Stimulated activated naive CD8-positive, alpha-beta T cell treated with anti-CD3 and anti-CD28 coated beads, Interleukin-15, Interleukin-2, amounts not matched to agents 100 ng/mL and 50 ng/mL, for 24 hours (primary cell): Measurements from ENCODE around the gene ZMIZ1.

ENCODE experiments used
- H3K27ac Mint-ChIP-seq: one replicate; pipeline ENCODE4 v1.8.0; 2021; ENCODE audit warnings: mild to moderate bottlenecking, mixed read lengths
- H3K27me3 Mint-ChIP-seq: one replicate; pipeline ENCODE4 v1.8.0; 2021; ENCODE audit warnings: mixed read lengths
- H3K36me3 Mint-ChIP-seq: one replicate; pipeline ENCODE4 v1.8.0; 2021; ENCODE audit warnings: low read depth, mixed read lengths
- H3K4me1 Mint-ChIP-seq: one replicate; pipeline ENCODE4 v1.8.0; 2021; ENCODE audit warnings: low read depth, mixed read lengths
- H3K4me3 Mint-ChIP-seq: one replicate; pipeline ENCODE4 v1.8.0; 2021; ENCODE audit warnings: mild to moderate bottlenecking, mixed read lengths
- H3K9me3 Mint-ChIP-seq: one replicate; pipeline ENCODE4 v1.8.0; 2021; ENCODE audit warnings: mixed read lengths

ZMIZ1 gene

DNA sequence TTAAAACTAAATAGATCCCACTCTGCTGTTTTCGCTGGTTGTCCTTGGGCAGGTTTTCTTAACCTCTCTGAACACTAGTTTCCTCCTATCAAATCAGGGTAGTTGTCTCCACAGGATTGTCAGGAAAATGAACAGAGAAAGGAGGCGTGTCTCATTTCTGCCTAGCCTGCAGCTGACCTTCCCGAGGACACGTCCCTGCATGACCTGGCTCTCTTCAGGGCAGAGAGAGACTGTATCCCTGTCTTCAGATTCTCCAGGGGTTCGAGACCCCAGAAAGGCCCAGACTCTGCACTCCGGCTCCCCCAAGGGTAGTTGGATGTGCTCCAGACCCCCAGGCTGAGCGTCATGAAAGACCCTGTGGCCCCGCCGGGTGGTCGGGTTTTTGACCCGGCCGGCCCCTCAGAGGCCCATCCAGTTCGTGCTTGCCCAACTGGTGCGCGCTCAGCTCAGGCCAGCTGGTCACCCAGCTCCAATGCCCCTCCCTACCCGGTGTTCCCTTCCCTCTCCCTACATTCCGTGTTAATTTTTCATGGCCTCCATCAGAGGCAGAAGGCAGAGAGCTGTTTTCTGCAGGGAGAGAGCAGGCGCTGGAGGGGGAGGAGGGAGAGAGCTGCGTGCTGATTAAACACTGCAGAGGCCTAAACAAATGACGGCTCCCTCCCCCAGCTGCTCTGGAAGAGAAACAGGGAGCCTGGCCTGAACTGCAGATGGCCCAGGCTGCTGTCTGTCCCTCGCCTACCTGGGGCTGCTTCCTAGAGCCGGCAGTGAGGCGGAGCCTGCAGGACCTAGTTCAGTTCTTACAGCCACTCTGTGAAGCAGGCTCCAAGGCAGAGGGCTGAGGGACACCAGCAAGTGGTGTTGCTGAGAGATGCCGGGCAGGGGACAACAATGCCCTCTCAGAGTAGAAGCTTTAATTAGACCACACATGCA, 192.3 kb downstream of the ZMIZ1 start:
- H3K4me1 Mint-ChIP-seq: peaks cover 30% of the 10 kb centered on the region
- no peaks in the 10 kb centered on the region for H3K27me3 Mint-ChIP-seq
- no peak overlapping the region for H3K4me3 Mint-ChIP-seq
- no peaks in the 10 kb centered on the region for H3K36me3 Mint-ChIP-seq
- H3K9me3 Mint-ChIP-seq: no peaks in the 10 kb centered on the region
- H3K27ac Mint-ChIP-seq: no peak overlapping the region

DNA sequence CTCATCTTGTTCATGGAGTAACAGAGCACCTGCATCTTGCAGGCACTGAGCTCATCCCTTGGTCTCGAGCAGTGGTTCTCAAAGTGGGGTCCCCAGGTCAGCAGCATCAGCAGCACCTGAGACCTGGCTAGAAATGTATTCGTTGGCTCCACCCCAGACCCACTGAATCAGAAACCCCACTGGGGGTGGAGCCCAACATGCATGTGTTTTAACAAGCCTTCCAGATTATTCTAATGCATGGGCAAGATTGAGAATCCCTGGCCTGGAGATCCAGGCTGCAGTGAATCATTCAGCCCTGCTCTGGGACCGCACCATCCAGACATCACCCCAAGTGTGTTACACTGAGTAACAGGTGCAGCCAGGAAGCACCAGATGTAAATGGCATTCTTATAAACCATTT, 193.4 kb downstream of the ZMIZ1 start:
- Mint-ChIP-seq H3K4me3 (no peak overlapping the region), H3K27ac (no peak overlapping the region), H3K9me3 (no peaks in the 10 kb centered on the region), H3K36me3 (no peaks in the 10 kb centered on the region), H3K4me1 (peaks cover 38% of the 10 kb centered on the region), H3K27me3 (no peaks in the 10 kb centered on the region)

DNA sequence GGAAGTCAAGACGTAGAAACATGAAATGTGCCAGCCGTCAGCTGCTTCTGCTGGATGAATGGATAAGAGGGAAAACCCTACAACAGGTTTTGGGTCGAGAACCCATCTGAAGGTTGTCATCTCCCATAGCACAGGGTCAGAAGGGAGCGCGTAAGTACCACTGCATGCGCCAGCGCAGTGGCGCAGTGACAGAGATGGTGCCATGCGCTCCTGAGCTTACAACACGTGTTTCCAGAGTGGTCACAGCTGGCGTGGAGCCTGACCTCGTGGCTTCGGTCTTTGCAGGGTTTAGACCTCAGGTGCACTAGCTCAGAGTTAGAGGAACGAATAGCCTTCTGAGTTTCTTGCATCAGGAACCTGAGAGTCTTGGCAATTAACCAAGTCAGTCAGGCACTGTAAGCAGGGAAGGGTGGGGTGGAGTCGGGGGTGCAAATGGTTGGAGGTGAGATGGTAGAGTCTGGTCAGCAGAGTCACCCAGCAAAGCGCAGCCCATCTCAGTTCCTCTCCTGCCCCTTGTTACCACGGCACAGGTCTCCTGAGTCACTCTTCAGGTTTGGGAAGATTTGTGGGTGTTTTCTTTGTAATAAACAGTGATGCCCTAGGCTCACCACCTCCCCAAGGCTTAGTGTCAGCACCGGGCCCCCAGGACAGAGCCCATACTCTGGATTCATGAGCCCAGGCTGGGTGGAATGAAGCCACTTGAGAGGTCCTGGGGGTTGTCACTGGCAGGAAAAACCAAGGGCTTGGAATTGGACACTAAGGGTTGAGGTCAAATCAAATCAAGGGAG, 194.4 kb downstream of the ZMIZ1 start:
- H3K27me3 Mint-ChIP-seq: no peaks in the 10 kb centered on the region
- H3K4me1 Mint-ChIP-seq: peaks cover 42% of the 10 kb centered on the region
- H3K9me3 Mint-ChIP-seq: no peaks in the 10 kb centered on the region
- no peaks in the 10 kb centered on the region for H3K36me3 Mint-ChIP-seq
- no peak overlapping the region for H3K4me3 Mint-ChIP-seq
- H3K27ac Mint-ChIP-seq: no peak overlapping the region

DNA sequence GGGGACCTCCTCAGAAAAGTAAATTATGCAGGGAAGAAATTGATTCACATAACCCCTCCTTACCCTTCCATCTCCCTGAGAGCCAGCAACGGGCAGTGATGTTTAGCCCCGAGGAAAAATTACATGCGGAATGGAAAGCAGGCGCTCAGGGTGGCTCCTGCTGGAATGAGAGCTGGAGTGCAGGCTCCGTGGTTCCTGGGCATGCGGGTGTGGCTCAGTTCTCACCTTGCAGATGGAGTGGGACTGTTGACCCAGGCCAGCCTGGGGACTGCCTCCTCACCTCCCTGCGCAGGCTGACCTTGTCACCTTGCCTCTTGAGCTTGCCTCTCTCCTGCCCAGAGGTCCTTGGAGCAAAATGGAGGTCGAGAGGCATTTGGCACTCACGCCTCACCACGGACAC, 195.2 kb downstream of the ZMIZ1 start:
- Mint-ChIP-seq H3K9me3 (no peaks in the 10 kb centered on the region), H3K4me1 (peaks cover 47% of the 10 kb centered on the region), H3K4me3 (no peak overlapping the region), H3K27me3 (no peaks in the 10 kb centered on the region), H3K27ac (no peak overlapping the region), H3K36me3 (no peaks in the 10 kb centered on the region)

DNA sequence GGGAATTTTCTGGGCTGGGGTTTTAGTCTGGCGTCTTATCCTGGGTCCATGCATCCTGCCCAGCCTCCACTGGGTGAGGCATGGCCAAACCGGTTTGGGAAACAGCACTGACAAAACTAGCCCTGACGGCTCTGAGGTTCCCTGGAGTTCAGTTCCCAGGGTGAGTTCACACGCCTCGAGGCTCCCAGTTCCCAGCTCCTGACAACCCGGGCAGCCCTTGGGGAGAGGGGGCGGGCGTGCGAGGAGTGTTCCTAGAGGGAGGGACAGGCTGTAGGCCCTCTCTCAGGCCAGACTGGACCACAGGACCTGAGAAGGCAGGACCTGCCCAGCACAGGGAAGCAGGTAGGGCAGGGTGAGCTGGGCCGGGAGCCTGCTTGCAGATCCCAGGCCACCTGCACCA, 196.2 kb downstream of the ZMIZ1 start:
- Mint-ChIP-seq H3K27ac (no peak overlapping the region), H3K27me3 (no peaks in the 10 kb centered on the region), H3K36me3 (no peaks in the 10 kb centered on the region), H3K4me3 (no peak overlapping the region), H3K4me1 (peaks cover 51% of the 10 kb centered on the region), H3K9me3 (no peaks in the 10 kb centered on the region)

DNA sequence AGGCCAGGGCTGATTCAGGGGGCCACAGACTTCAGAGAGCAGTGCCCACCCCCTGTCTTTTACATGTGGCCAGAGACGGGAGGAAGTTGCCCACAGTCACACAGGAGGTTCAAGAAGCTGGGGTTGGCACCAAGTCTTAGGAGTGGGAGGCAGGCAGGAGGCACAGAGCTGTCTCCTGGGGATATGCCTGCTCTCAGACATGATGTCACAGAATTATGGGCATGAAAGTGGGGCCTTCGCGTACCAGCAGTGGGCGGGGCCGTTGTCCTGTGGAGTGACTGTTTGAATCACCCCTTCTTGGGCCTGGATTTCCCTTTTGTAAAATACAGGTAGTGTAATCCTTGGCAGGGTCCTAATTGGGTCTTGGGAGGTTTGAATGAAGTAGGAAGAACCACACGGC, 197.3 kb downstream of the ZMIZ1 start:
- peaks cover 54% of the 10 kb centered on the region for H3K4me1 Mint-ChIP-seq

DNA sequence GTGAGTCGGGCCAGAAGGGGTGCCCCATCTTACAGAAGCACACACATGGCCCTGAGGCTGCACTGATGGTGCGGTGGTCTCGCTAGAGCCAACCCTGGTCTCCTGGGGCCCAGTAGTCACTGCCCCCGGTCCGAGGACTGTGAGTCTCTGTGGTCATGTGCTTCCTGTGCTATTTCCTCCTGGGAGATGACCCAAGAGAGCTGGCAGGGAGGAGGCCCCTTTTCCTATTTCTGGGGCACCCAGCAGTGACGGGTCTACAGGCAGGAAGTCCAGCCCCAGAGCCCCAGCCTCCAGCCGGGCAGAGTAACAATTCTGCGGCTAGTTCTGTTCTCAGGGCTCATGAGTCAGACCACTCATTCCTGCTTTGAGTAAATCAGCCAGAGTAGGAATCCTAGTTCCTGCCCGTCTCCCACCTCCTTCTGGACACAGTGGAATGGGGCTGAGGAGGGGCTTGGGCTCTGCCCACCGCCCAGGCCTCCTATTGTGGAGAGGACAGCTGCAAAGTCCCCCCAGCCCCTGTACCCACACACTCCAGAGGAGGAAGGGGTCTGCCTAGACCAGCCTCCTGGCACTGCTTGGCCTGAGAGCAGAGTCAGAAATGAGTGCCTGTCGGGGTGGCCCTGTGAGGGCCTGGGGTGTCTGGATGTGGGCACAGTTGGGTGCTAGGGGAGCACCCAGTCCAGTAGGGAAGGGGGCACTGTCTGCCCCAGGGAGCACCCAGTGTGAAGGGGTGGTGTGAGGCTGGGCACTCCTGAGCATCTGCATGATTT, 198.0 kb downstream of the ZMIZ1 start:
- Mint-ChIP-seq H3K4me3 (no peak overlapping the region), H3K9me3 (no peaks in the 10 kb centered on the region), H3K27me3 (no peaks in the 10 kb centered on the region), H3K27ac (peak overlapping the region; percentile 72), H3K4me1 (peaks cover 54% of the 10 kb centered on the region), H3K36me3 (no peaks in the 10 kb centered on the region)

More for the DNA sequence above, 197.3 kb downstream of the ZMIZ1 start:
- Mint-ChIP-seq H3K27me3 (no peaks in the 10 kb centered on the region), H3K36me3 (no peaks in the 10 kb centered on the region), H3K4me3 (no peak overlapping the region), H3K27ac (peak overlapping the region; percentile 72), H3K9me3 (no peaks in the 10 kb centered on the region)

GRCh38 chr10:79267499-79267898, 198.7 kb downstream of the ZMIZ1 start:
- H3K27ac Mint-ChIP-seq: no peak overlapping the region
- H3K36me3 Mint-ChIP-seq: no peaks in the 10 kb centered on the region
- peaks cover 50% of the 10 kb centered on the region for H3K4me1 Mint-ChIP-seq
- H3K9me3 Mint-ChIP-seq: no peaks in the 10 kb centered on the region
- no peak overlapping the region for H3K4me3 Mint-ChIP-seq
- H3K27me3 Mint-ChIP-seq: no peaks in the 10 kb centered on the region

DNA sequence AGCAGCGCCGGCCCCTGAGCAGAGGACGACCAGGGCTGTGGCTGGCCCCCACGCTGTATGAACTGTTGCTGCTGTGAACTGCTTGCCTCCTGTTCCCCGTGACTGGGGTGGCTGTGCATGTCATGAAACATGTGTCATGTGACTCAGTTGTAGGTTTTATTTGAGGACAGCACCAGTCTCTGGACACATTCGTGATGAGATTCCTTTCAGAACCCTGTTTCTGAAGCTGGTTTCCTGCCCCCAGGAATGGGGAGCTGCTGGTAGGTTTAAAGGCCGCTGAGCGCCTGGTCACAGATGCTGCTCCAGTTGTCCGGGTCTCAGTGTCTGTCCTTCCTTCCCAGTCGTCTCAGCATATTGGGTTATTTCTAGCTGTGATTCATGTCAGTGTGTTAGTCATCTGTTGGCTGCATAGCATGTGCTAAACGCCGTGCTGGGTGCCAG, 199.4 kb downstream of the ZMIZ1 start:
- H3K27ac Mint-ChIP-seq: no peak overlapping the region
- peaks cover 46% of the 10 kb centered on the region for H3K4me1 Mint-ChIP-seq

GRCh38 chr10:79268742-79269141, 200.0 kb downstream of the ZMIZ1 start:
- Mint-ChIP-seq H3K27ac (no peak overlapping the region), H3K36me3 (no peaks in the 10 kb centered on the region), H3K4me3 (no peak overlapping the region), H3K27me3 (no peaks in the 10 kb centered on the region), H3K9me3 (no peaks in the 10 kb centered on the region), H3K4me1 (peaks cover 46% of the 10 kb centered on the region)

More for the DNA sequence above, 199.4 kb downstream of the ZMIZ1 start:
- H3K36me3 Mint-ChIP-seq: no peaks in the 10 kb centered on the region
- no peaks in the 10 kb centered on the region for H3K9me3 Mint-ChIP-seq
- no peaks in the 10 kb centered on the region for H3K27me3 Mint-ChIP-seq
- no peak overlapping the region for H3K4me3 Mint-ChIP-seq

DNA sequence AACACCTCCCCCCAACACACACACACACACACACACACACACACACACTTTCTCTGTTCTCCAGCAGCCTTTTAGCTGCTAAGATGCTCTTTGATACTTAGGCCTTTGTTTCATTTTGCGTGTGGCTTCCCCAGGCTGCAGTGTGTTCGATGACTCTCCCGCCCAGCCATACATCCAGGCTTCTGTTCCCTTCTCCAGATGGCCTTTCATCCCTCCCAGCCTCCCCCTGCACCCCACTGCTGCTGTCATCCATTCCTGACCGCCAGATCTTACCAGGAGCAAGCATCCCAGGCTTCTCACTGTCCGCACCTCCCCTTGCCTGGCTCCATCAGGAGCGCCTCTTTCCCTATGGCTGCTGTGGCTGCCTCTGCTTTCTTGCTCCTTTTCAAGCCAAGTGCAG, 200.7 kb downstream of the ZMIZ1 start:
- Mint-ChIP-seq H3K9me3 (no peaks in the 10 kb centered on the region), H3K27ac (no peak overlapping the region), H3K36me3 (no peaks in the 10 kb centered on the region), H3K4me3 (no peak overlapping the region), H3K4me1 (peaks cover 41% of the 10 kb centered on the region), H3K27me3 (no peaks in the 10 kb centered on the region)

- H3K27me3 Mint-ChIP-seq: no peaks in the 10 kb centered on the region
- no peaks in the 10 kb centered on the region for H3K9me3 Mint-ChIP-seq
- no peak overlapping the region for H3K27ac Mint-ChIP-seq
- H3K36me3 Mint-ChIP-seq: no peaks in the 10 kb centered on the region
- H3K4me3 Mint-ChIP-seq: no peak overlapping the region
- peaks cover 37% of the 10 kb centered on the region for H3K4me1 Mint-ChIP-seq
Measured at GRCh38 chr10:79269969-79270368, 201.2 kb downstream of the ZMIZ1 start.

DNA sequence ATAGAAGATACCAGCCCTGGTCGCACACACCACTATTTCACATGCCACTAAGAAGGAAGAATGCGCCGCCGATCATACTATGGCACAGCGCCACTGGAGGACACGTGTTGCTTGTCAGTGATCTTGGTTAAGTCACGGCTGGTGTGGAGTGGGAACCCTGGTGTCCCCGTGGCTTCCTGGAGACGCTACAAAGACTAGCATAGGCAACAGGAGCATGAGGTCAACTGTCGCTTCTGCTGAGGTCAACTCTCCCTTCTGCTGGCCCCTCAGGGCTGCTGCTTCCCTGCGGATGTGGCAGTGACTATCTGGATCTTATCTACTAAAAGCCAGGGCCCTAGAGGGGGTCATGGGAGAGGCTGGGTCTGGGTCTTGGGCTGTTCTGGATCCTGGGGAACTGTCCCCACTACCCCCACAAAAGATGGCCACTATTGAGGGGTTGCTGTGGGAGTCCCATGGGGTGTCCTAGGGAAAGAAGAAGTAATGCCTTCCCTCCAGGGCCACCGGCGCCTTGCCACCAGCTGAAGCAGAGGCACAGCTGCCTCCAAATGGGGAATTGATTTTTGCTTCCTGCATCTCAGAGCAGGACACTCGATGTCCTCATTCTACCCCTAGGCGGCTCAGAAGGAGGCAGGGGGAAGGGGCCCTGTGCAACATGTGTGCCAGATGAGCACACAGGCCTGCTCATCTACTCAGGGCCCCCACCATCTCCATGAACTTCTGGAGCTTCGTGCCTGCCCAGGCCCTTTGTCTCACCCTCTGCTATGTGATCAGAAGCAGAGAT, 201.9 kb downstream of the ZMIZ1 start:
- peaks cover 31% of the 10 kb centered on the region for H3K4me1 Mint-ChIP-seq
- no peaks in the 10 kb centered on the region for H3K36me3 Mint-ChIP-seq
- no peaks in the 10 kb centered on the region for H3K9me3 Mint-ChIP-seq
- no peak overlapping the region for H3K27ac Mint-ChIP-seq
- no peak overlapping the region for H3K4me3 Mint-ChIP-seq
- H3K27me3 Mint-ChIP-seq: no peaks in the 10 kb centered on the region

DNA sequence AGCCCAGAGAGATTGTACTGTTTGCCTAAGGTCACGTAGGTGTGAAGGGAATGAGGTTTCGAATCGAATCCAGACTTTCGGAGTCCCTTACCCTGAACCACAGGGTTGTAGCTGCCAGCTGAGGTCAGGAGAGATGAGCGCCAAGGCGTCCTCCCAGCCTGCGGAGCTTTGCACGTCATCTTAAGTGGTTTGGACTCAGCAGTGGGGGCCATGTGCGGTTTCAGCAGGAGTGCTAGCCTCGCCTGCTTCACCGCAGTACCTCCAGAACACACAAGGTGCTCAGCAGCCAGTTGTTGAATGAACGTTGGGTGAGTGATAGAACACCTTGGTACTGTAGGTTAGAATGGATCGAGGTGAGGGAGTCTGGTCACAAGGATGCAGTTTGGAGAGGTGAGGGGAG, 203.6 kb downstream of the ZMIZ1 start:
- no peaks in the 10 kb centered on the region for H3K9me3 Mint-ChIP-seq
- no peak overlapping the region for H3K4me3 Mint-ChIP-seq
- H3K27me3 Mint-ChIP-seq: no peaks in the 10 kb centered on the region
- peaks cover 16% of the 10 kb centered on the region for H3K4me1 Mint-ChIP-seq
- H3K36me3 Mint-ChIP-seq: peaks cover 6% of the 10 kb centered on the region
- H3K27ac Mint-ChIP-seq: no peak overlapping the region
